WTC11 (cell line): Measurements from ENCODE around the gene NNMT.

ENCODE experiments used
- ATF3 ChIP-seq: sonication (generic); formaldehyde crosslinking; conservative IDR thresholded peaks from 2 replicates; pipeline ENCODE4 v1.8.1; 2022; ENCODE audit warnings: mild to moderate bottlenecking, missing genetic modification reagents
- CBFB ChIP-seq: sonication (generic); formaldehyde crosslinking; IDR thresholded peaks from 2 replicates; pipeline ENCODE4 v1.8.1; 2022; ENCODE audit warnings: mild to moderate bottlenecking, low read depth, missing genetic modification reagents
- CTCF ChIP-seq: fragments of 200-600 bp; IDR thresholded peaks from 2 replicates; pipeline ENCODE4 v1.8.0; 2022; ENCODE audit warnings: antibody characterized with exemption
- FOXP1 ChIP-seq: sonication (generic); formaldehyde crosslinking; IDR thresholded peaks from 2 replicates; pipeline ENCODE4 v1.8.0; 2022; ENCODE audit warnings: missing genetic modification reagents, mild to moderate bottlenecking, moderate library complexity, borderline replicate concordance
- IRF2 ChIP-seq: sonication (generic); formaldehyde crosslinking; IDR thresholded peaks from 2 replicates; pipeline ENCODE4 v1.8.0; 2022; ENCODE audit warnings: low read depth, missing genetic modification reagents, borderline replicate concordance
- PREB ChIP-seq: sonication (generic); formaldehyde crosslinking; IDR thresholded peaks from 2 replicates; pipeline ENCODE4 v1.8.1; 2022; ENCODE audit warnings: mild to moderate bottlenecking, missing genetic modification reagents, moderate library complexity, borderline replicate concordance
- ZBTB21 ChIP-seq: sonication (generic); formaldehyde crosslinking; IDR thresholded peaks from 2 replicates; pipeline ENCODE4 v1.8.1; 2023; ENCODE audit warnings: mild to moderate bottlenecking, missing genetic modification reagents, borderline replicate concordance

GRCh38 chr11:114308689-114309089 is 12.5 kb downstream of the NNMT start:
- TF ChIP-seq PREB (CRISPR knock-in tag) (no peak), CTCF (no peak), CBFB (CRISPR knock-in tag) (no peak), FOXP1 (CRISPR knock-in tag) (no peak), ZBTB21 (CRISPR knock-in tag) (no peak), ATF3 (no peak), IRF2 (CRISPR knock-in tag) (no peak)
